Lower leg skin (tissue), 4 donors: ENCODE results near the gene ABAT. TPM values are rescaled to one million over a fixed set of nuclear protein-coding genes. Genes with fewer than 3 reads are reported as not detected.
"Not testable (repeated sequence)": the region's sequence is repeated elsewhere in the genome, so short reads cannot be mapped to it uniquely, and the experiment has no call there.

ENCODE experiments used
- DNase-seq, 2 donors: peaks; one replicate each; pipeline ENCODE4 v3.0.0-alpha.2; 2019; ENCODE audit warnings: low spot score in 2 of 2
- H3K4me3 ChIP-seq: fragments of 200-600 bp; sonication (generic); 2 replicates; pipeline ENCODE4 v1.5.1; 2017; ENCODE audit warnings: mild to moderate bottlenecking, low read depth; ENCODE audit not compliant: poor library complexity, severe bottlenecking
- POLR2A ChIP-seq, 2 donors: fragments of 450-650 bp; IDR thresholded peaks; one replicate each; pipeline ENCODE4 v1.6.1; 2016 to 2017; ENCODE audit warnings: antibody characterized with exemption in 2 of 2, mild to moderate bottlenecking in 1 of 2, moderate library complexity in 1 of 2
- WGBS, 2 donors: methylation state at CpG; one replicate each; pipeline ENCODE4 v1.1.5; 2018; 5-methylcytosine and 5-hydroxymethylcytosine counted together
- intact Hi-C: fragments of 100-400 bp; cut with DNase I; formaldehyde crosslinking; loops from one replicate; pipeline ENCODE4 v1.15.0; 2023; ENCODE audit warnings: low total_unique reads
- total RNA-seq, 4 donors: library from RNA; depleted of rRNA; stranded (reverse); fragments of >200 nt; gene quantifications; one replicate each; pipeline ENCODE4 v1.1.0, GENCODE V29; 2016
- TF ChIP-seq, protein P1 (sequence below), 3 donors: fragments of 450-650 bp; IDR thresholded peaks; one replicate each; pipeline ENCODE4 v1.5.1; 2016; ENCODE audit warnings: antibody characterized with exemption in 3 of 3, mild to moderate bottlenecking in 3 of 3, moderate library complexity in 2 of 3

The ABAT gene
- total RNA-seq, 4 donors from 2014 or later: 1.5 to 5.1 (median 2.6) TPM

- intact Hi-C loops: loop anchor here (10.0 kb wide), 1 partner anchor 82 kb away; no protein-coding TSS in a partner anchor
- DNase-seq: no peak
- TF ChIP-seq POLR2A (IDR thresholded peaks at IDR 0.05): no peak
- TF ChIP-seq, protein P1, sequence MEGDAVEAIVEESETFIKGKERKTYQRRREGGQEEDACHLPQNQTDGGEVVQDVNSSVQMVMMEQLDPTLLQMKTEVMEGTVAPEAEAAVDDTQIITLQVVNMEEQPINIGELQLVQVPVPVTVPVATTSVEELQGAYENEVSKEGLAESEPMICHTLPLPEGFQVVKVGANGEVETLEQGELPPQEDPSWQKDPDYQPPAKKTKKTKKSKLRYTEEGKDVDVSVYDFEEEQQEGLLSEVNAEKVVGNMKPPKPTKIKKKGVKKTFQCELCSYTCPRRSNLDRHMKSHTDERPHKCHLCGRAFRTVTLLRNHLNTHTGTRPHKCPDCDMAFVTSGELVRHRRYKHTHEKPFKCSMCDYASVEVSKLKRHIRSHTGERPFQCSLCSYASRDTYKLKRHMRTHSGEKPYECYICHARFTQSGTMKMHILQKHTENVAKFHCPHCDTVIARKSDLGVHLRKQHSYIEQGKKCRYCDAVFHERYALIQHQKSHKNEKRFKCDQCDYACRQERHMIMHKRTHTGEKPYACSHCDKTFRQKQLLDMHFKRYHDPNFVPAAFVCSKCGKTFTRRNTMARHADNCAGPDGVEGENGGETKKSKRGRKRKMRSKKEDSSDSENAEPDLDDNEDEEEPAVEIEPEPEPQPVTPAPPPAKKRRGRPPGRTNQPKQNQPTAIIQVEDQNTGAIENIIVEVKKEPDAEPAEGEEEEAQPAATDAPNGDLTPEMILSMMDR (IDR thresholded peaks at IDR 0.05): no peak
- H3K4me3 ChIP-seq: no peak overlapping the region
- 77% methylated on average over 13 of the region's 13 CpGs for WGBS, 2 donors
Measured at GRCh38 chr16:8646326-8647053, 27.9 kb upstream of the ABAT start.

DNA sequence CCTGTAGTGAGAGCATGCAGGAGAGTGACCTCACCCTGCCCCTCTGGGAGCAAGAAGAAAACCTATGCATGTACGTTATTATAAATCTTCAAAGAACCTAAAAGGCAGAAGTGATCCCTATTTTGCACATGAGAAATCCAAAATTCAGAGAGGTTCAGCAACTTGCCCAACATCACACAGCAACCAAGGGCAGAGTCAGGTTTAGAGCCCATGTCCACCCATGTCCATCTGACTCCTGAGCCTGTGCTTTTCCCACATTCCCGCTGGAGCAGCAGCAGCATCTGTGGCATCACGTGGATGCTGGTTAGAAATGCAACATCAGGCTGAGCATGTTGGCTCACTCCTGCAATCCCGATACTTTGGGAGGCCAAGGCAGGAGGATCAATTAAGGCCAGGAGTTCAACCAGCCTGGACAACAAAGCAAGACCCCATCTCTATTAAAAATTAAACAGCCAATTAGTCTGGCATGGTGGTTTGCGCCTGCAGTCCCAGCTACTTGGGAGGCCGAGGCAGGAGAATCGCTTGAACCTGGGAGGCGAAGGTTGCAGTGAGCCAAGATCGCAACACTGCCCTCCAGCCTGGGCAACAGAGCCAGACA lies 26.6 kb upstream of the ABAT start:
- no peak for DNase-seq
- H3K4me3 ChIP-seq: no peak overlapping the region
- TF ChIP-seq POLR2A (IDR thresholded peaks at IDR 0.05): no peak
- TF ChIP-seq, protein P1 (IDR thresholded peaks at IDR 0.05): no peak
- intact Hi-C loops: loop anchor here (10.0 kb wide), 1 partner anchor 83 kb away; no protein-coding TSS in a partner anchor
- WGBS, 2 donors: 74 to 77% methylated on average over 9 of the region's 9 CpGs

DNA sequence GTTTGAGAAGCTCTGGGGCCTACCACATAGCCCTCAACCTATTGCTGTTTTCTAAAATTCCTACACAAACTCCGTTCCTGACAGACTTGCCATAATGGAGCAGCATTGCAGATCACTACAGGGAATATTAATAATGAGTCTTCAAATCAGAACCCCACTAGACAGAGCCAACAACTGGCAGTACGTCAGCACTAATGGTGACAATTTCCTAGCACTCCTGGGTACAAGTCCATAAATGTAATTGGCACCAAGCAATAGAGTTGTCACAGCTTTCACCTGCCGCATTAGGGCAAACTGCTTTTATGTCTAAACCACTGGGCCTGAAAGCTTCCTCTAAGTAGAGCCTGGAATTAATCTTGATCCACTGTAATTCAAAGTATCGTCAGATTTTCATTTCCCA lies 25.5 kb upstream of the ABAT start:
- no peak overlapping the region for H3K4me3 ChIP-seq
- 93 to 94% methylated on average over 4 of the region's 4 CpGs for whole genome bisulfite sequencing, 2 donors
- intact Hi-C loops: loop anchor here (10.0 kb wide), 1 partner anchor 84 kb away; no protein-coding TSS in a partner anchor
- no peak for DNase-seq
- no peak for TF ChIP-seq POLR2A (IDR thresholded peaks at IDR 0.05)
- TF ChIP-seq, protein P1 (IDR thresholded peaks at IDR 0.05): no peak

DNA sequence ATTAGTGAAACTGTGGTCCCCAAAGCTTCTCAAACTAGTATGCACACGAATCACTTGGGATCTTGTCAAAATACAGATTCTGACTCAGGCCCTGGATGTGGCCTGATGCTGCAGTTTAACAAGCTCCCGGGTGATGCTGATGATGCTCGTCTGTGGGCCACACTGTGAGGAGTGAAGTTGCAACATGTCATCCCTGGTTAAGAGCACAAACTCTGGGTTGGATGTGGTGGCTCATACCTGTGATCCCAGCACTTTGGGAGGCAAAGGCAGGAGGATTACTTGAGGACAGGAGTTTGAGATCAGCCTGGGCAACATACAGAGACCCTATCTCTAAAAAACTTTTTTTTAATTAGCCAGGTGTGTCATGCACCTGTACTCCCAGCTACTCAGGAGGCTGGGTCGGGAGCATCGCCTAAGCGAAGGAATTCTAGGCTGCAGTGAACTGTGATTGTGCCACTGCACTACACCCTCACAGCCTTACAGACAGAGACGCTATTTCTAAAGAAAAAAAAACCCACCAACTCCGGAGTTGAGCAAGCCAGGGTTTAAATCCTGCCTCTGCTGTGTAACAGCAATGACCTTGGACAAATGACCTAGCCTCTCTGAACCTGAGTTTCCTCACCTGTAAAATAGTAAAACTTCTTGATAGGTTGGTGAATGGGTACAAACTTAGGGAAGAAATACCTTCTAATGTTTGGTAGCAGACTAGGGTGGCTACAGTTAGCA lies 24.4 kb upstream of the ABAT start:
- DNase-seq: no peak
- H3K4me3 ChIP-seq: no peak overlapping the region
- intact Hi-C loops: loop anchor here (10.0 kb wide), 1 partner anchor 85 kb away; no protein-coding TSS in a partner anchor
- TF ChIP-seq POLR2A (IDR thresholded peaks at IDR 0.05): no peak
- TF ChIP-seq, protein P1 (IDR thresholded peaks at IDR 0.05): no peak
- WGBS, 2 donors: 79 to 80% methylated on average over 8 of the region's 8 CpGs

GRCh38 chr16:8651958-8652357 lies 22.5 kb upstream of the ABAT start:
- DNase-seq, intact Hi-C loops, H3K4me3 ChIP-seq: not testable (repeated sequence)
- WGBS, 2 donors: 64 to 70% methylated on average over 7 of the region's 7 CpGs
